WTC11 (cell line): Measurements from ENCODE around the gene DDX51. TPM values are rescaled to one million over a fixed set of nuclear protein-coding genes. Genes with fewer than 3 reads are reported as not detected.
A peak's percentile ranks its signal among the peaks of the same experiment; 100 is the strongest.

Source experiments
- ATAC-seq: fragments of 200-7000 bp; cut with Tn5 transposase; 2 replicates; pipeline ENCODE4 v1.10.0; 2021; ENCODE audit warnings: mild to moderate bottlenecking, moderate library complexity
- CTCF ChIA-PET: fragments of 300-600 bp; sonication (Branson Sonifier 250); formaldehyde crosslinking; loops from one replicate; lab custom pipeline; 2021; ENCODE audit warnings: antibody characterized with exemption; lab: Charles Lee
- POLR2A ChIA-PET: fragments of 350-600 bp; sonication (Branson Sonifier 250); formaldehyde crosslinking; loops from one replicate; lab custom pipeline; 2021; ENCODE audit warnings: antibody characterized with exemption; lab: Charles Lee
- DNase-seq: peaks from one replicate; pipeline ENCODE4 v3.0.0; 2021; ENCODE audit warnings: low spot score
- H3K27ac Mint-ChIP-seq: 2 replicates; pipeline ENCODE4 v1.8.0; 2021; ENCODE audit warnings: mixed read lengths
- H3K27me3 Mint-ChIP-seq: 2 replicates; pipeline ENCODE4 v1.8.0; 2021; ENCODE audit warnings: low read depth, mild to moderate bottlenecking, moderate library complexity, mixed read lengths
- H3K36me3 Mint-ChIP-seq: 2 replicates; pipeline ENCODE4 v1.8.0; 2021; ENCODE audit warnings: mixed read lengths
- H3K4me1 Mint-ChIP-seq: 2 replicates; pipeline ENCODE4 v1.8.0; 2022; ENCODE audit warnings: mixed read lengths
- H3K4me3 Mint-ChIP-seq: 2 replicates; pipeline ENCODE4 v1.8.0; 2021; ENCODE audit warnings: mild to moderate bottlenecking, moderate library complexity, mixed read lengths
- H3K9me3 Mint-ChIP-seq: 2 replicates; pipeline ENCODE4 v1.8.0; 2021; ENCODE audit warnings: mixed read lengths
- ATF1 ChIP-seq: sonication (generic); formaldehyde crosslinking; IDR thresholded peaks from 2 replicates; pipeline ENCODE4 v1.8.1; 2023; ENCODE audit warnings: mild to moderate bottlenecking, moderate library complexity, missing genetic modification reagents
- E2F4 ChIP-seq: sonication (generic); formaldehyde crosslinking; IDR thresholded peaks from 2 replicates; pipeline ENCODE4 v1.8.1; 2022; ENCODE audit warnings: low read depth, mild to moderate bottlenecking, moderate library complexity, missing genetic modification reagents, borderline replicate concordance
- E2F5 ChIP-seq: sonication (generic); formaldehyde crosslinking; IDR thresholded peaks from 2 replicates; pipeline ENCODE4 v1.8.1; 2022; ENCODE audit warnings: mild to moderate bottlenecking, moderate library complexity, missing genetic modification reagents
- ESRRA ChIP-seq: sonication (generic); formaldehyde crosslinking; IDR thresholded peaks from 2 replicates; pipeline ENCODE4 v1.8.1; 2022; ENCODE audit warnings: mild to moderate bottlenecking, missing genetic modification reagents, borderline replicate concordance
- FOXK1 ChIP-seq: sonication (generic); formaldehyde crosslinking; IDR thresholded peaks from 2 replicates; pipeline ENCODE4 v1.8.0; 2022; ENCODE audit warnings: mild to moderate bottlenecking, moderate library complexity, missing genetic modification reagents
- KAT7 ChIP-seq: sonication (generic); formaldehyde crosslinking; IDR thresholded peaks from 2 replicates; pipeline ENCODE4 v1.8.1; 2023; ENCODE audit warnings: missing genetic modification reagents, mild to moderate bottlenecking, borderline replicate concordance
- NR2C2 ChIP-seq: sonication (generic); formaldehyde crosslinking; IDR thresholded peaks from 2 replicates; pipeline ENCODE4 v1.8.0; 2022; ENCODE audit warnings: mild to moderate bottlenecking, missing genetic modification reagents
- TEAD4 ChIP-seq: sonication (generic); formaldehyde crosslinking; IDR thresholded peaks from 2 replicates; pipeline ENCODE4 v1.8.0; 2022; ENCODE audit warnings: mild to moderate bottlenecking, missing genetic modification reagents
- USF1 ChIP-seq: sonication (generic); formaldehyde crosslinking; IDR thresholded peaks from 2 replicates; pipeline ENCODE4 v1.8.0; 2022; ENCODE audit warnings: mild to moderate bottlenecking, missing genetic modification reagents
- ZNF219 ChIP-seq: sonication (generic); formaldehyde crosslinking; IDR thresholded peaks from 2 replicates; pipeline ENCODE4 v1.8.0; 2023; ENCODE audit warnings: missing genetic modification reagents, mild to moderate bottlenecking, borderline replicate concordance
- ZNF396 ChIP-seq: fragments of 250-450 bp; sonication (Bioruptor Pico); IDR thresholded peaks from 2 replicates; pipeline ENCODE4 v1.8.0; 2021; ENCODE audit warnings: mild to moderate bottlenecking, moderate library complexity, borderline replicate concordance
- ZNF416 ChIP-seq: fragments of 250-450 bp; sonication (Bioruptor Pico); IDR thresholded peaks from 2 replicates; pipeline ENCODE4 v1.9.0; 2021; ENCODE audit warnings: mild to moderate bottlenecking, inconsistent platforms
- ZNF532 ChIP-seq: fragments of 250-450 bp; sonication (Bioruptor Pico); IDR thresholded peaks from 2 replicates; pipeline ENCODE4 v1.9.0; 2021; ENCODE audit warnings: mild to moderate bottlenecking, borderline replicate concordance
- total RNA-seq: library from RNA; stranded (reverse); gene quantifications from 3 replicates; pipeline ENCODE4 v1.2.3, GENCODE V29; 2021
- TF ChIP-seq, protein P1 (sequence below): sonication (generic); formaldehyde crosslinking; IDR thresholded peaks from 2 replicates; pipeline ENCODE4 v1.8.0; 2023; ENCODE audit warnings: missing genetic modification reagents
- TF ChIP-seq, protein P2 (sequence below): sonication (generic); formaldehyde crosslinking; IDR thresholded peaks from 2 replicates; pipeline ENCODE4 v1.8.1; 2023; ENCODE audit warnings: mild to moderate bottlenecking, moderate library complexity, missing genetic modification reagents
- TF ChIP-seq, protein P3 (sequence below): sonication (generic); formaldehyde crosslinking; IDR thresholded peaks from 2 replicates; pipeline ENCODE4 v1.8.1; 2022; ENCODE audit warnings: low read depth, missing genetic modification reagents, borderline replicate concordance
- TF ChIP-seq, protein P4 (sequence below): sonication (generic); formaldehyde crosslinking; conservative IDR thresholded peaks from 2 replicates; pipeline ENCODE4 v1.8.1; 2023; ENCODE audit warnings: mild to moderate bottlenecking, low read depth, missing genetic modification reagents, moderate library complexity

DDX51 gene
- total RNA-seq, 1 experiment from 2014 or later, result 32.7 TPM

- peaks cover 20% of the 10 kb centered on the region for H3K36me3 Mint-ChIP-seq
- ATAC-seq, result no peak
- TF ChIP-seq E2F4 (CRISPR knock-in tag) (no peak), NR2C2 (no peak), ESRRA (CRISPR knock-in tag) (no peak), FOXK1 (CRISPR knock-in tag) (no peak), ZNF396 (CRISPR knock-in tag) (no peak), ZNF416 (no peak), ZNF219 (CRISPR knock-in tag) (no peak), E2F5 (no peak), USF1 (CRISPR knock-in tag) (no peak), ATF1 (CRISPR knock-in tag) (no peak), ZNF532 (CRISPR knock-in tag) (no peak), TEAD4 (no peak), KAT7 (CRISPR knock-in tag) (no peak)
- TF ChIP-seq, protein P1, sequence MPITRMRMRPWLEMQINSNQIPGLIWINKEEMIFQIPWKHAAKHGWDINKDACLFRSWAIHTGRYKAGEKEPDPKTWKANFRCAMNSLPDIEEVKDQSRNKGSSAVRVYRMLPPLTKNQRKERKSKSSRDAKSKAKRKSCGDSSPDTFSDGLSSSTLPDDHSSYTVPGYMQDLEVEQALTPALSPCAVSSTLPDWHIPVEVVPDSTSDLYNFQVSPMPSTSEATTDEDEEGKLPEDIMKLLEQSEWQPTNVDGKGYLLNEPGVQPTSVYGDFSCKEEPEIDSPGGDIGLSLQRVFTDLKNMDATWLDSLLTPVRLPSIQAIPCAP (CRISPR knock-in tag), result no peak
- TF ChIP-seq, protein P2, sequence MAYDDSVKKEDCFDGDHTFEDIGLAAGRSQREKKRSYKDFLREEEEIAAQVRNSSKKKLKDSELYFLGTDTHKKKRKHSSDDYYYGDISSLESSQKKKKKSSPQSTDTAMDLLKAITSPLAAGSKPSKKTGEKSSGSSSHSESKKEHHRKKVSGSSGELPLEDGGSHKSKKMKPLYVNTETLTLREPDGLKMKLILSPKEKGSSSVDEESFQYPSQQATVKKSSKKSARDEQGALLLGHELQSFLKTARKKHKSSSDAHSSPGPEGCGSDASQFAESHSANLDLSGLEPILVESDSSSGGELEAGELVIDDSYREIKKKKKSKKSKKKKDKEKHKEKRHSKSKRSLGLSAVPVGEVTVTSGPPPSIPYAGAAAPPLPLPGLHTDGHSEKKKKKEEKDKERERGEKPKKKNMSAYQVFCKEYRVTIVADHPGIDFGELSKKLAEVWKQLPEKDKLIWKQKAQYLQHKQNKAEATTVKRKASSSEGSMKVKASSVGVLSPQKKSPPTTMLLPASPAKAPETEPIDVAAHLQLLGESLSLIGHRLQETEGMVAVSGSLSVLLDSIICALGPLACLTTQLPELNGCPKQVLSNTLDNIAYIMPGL, result no peak
- TF ChIP-seq, protein P3, sequence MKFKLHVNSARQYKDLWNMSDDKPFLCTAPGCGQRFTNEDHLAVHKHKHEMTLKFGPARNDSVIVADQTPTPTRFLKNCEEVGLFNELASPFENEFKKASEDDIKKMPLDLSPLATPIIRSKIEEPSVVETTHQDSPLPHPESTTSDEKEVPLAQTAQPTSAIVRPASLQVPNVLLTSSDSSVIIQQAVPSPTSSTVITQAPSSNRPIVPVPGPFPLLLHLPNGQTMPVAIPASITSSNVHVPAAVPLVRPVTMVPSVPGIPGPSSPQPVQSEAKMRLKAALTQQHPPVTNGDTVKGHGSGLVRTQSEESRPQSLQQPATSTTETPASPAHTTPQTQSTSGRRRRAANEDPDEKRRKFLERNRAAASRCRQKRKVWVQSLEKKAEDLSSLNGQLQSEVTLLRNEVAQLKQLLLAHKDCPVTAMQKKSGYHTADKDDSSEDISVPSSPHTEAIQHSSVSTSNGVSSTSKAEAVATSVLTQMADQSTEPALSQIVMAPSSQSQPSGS, result no peak
- TF ChIP-seq, protein P4, sequence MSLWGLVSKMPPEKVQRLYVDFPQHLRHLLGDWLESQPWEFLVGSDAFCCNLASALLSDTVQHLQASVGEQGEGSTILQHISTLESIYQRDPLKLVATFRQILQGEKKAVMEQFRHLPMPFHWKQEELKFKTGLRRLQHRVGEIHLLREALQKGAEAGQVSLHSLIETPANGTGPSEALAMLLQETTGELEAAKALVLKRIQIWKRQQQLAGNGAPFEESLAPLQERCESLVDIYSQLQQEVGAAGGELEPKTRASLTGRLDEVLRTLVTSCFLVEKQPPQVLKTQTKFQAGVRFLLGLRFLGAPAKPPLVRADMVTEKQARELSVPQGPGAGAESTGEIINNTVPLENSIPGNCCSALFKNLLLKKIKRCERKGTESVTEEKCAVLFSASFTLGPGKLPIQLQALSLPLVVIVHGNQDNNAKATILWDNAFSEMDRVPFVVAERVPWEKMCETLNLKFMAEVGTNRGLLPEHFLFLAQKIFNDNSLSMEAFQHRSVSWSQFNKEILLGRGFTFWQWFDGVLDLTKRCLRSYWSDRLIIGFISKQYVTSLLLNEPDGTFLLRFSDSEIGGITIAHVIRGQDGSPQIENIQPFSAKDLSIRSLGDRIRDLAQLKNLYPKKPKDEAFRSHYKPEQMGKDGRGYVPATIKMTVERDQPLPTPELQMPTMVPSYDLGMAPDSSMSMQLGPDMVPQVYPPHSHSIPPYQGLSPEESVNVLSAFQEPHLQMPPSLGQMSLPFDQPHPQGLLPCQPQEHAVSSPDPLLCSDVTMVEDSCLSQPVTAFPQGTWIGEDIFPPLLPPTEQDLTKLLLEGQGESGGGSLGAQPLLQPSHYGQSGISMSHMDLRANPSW, result no peak
- TF ChIP-seq, all 79 proteins: peak for 0
- CTCF ChIA-PET, result no interaction called here
- no peak for DNase-seq
- no peak overlapping the region for H3K4me3 Mint-ChIP-seq
- H3K27ac Mint-ChIP-seq, result peak overlapping the region; percentile 70
- H3K9me3 Mint-ChIP-seq, result peaks cover 10% of the 10 kb centered on the region
- peaks cover 14% of the 10 kb centered on the region for H3K4me1 Mint-ChIP-seq
- H3K27me3 Mint-ChIP-seq, result no peaks in the 10 kb centered on the region
- POLR2A ChIA-PET, result no interaction called here
Observed at GRCh38 chr12:132099739-132100138, 44.4 kb downstream of the DDX51 start.
